Activated effector memory CD4-positive, alpha-beta T cell treated with anti-CD3 and anti-CD28 coated beads, Interleukin-2, amount 50 U/mL, for 16 hours (primary cell): Measurements from ENCODE around the gene NHERF2.
"Not testable (repeated sequence)": the region's sequence is repeated elsewhere in the genome, so short reads cannot be mapped to it uniquely, and the experiment has no call there.

Experiments
- DNase-seq: peaks from one replicate; pipeline ENCODE4 v3.0.0-alpha.2; 2020

The NHERF2 gene

GRCh38 chr16:2028620-2029220 lies 2.0 kb downstream of the NHERF2 start:
- DNase-seq = no peak

- no peak for DNase-seq
Observed at GRCh38 chr16:2029350-2029749, 2.6 kb downstream of the NHERF2 start.

GRCh38 chr16:2030036-2030435 lies 3.3 kb downstream of the NHERF2 start:
- no peak for DNase-seq

- no peak for DNase-seq
Observed at GRCh38 chr16:2031081-2031577, 4.4 kb downstream of the NHERF2 start.

GRCh38 chr16:2032285-2033056 lies 5.8 kb downstream of the NHERF2 start:
- DNase-seq = no peak

GRCh38 chr16:2033057-2033908 lies 6.6 kb downstream of the NHERF2 start:
- DNase-seq = no peak

- not testable (repeated sequence) for DNase-seq
Observed at GRCh38 chr16:2033909-2034695, 7.4 kb downstream of the NHERF2 start.

- no peak for DNase-seq
Observed at GRCh38 chr16:2034696-2035430, 8.2 kb downstream of the NHERF2 start.

GRCh38 chr16:2035431-2036199 lies 8.9 kb downstream of the NHERF2 start:
- no peak for DNase-seq

GRCh38 chr16:2036200-2036966 lies 9.7 kb downstream of the NHERF2 start:
- no peak for DNase-seq

- no peak for DNase-seq
Observed at GRCh38 chr16:2037115-2037514, 10.4 kb downstream of the NHERF2 start.

GRCh38 chr16:2037647-2038381 lies 11.1 kb downstream of the NHERF2 start:
- DNase-seq = no peak

- no peak for DNase-seq
Observed at GRCh38 chr16:2038382-2039231, 11.9 kb downstream of the NHERF2 start.

- no peak for DNase-seq
Observed at GRCh38 chr16:2039274-2040031, 12.8 kb downstream of the NHERF2 start.

GRCh38 chr16:2040041-2040786 lies 13.5 kb downstream of the NHERF2 start:
- DNase-seq = no peak

- no peak for DNase-seq
Observed at GRCh38 chr16:2040787-2041522, 14.3 kb downstream of the NHERF2 start.
